ENCODE data around the gene FGF21. TPM values are rescaled to one million over a fixed set of nuclear protein-coding genes. Genes with fewer than 3 reads are reported as not detected.

The FGF21 gene
- total RNA-seq, 1 experiment from 2014 or later: not detected

DNA sequence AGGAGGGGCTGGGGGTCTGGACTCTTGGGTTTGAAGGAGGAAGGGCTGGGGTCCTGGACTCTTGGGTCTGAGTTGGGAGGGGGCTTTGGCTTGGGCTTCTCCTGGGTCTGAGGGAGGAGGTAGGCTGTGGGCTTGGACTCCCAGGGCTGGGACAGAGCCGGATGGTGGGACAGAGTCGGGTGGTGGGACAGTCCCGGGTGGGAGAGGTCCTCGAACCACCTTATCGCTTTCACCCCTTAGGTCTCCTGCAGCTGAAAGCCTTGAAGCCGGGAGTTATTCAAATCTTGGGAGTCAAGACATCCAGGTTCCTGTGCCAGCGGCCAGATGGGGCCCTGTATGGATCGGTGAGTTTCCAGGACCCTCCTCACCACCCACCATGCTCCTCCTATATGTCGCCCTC is 1.4 kb downstream of the FGF21 start:
- no peaks in the 10 kb centered on the region for H4K20me1 ChIP-seq (ENCODE audit: low read length)
- H3K9me2 ChIP-seq (replicated peaks; ENCODE audit: low read length): no peaks in the 10 kb centered on the region
- ChIA-PET CTCF (no interaction called here), POLR2A (ENCODE audit: unreplicated experiment) (no interaction called here)
- peaks cover 10% of the 10 kb centered on the region for H3K4me1 ChIP-seq (ENCODE audit: insufficient read depth, low read length)
- intact Hi-C loops (cut with micrococcal nuclease): no loop called here
- no peaks in the 10 kb centered on the region for H3K36me3 ChIP-seq (ENCODE audit: low read depth, low read length)
- TF ChIP-seq, protein P1, sequence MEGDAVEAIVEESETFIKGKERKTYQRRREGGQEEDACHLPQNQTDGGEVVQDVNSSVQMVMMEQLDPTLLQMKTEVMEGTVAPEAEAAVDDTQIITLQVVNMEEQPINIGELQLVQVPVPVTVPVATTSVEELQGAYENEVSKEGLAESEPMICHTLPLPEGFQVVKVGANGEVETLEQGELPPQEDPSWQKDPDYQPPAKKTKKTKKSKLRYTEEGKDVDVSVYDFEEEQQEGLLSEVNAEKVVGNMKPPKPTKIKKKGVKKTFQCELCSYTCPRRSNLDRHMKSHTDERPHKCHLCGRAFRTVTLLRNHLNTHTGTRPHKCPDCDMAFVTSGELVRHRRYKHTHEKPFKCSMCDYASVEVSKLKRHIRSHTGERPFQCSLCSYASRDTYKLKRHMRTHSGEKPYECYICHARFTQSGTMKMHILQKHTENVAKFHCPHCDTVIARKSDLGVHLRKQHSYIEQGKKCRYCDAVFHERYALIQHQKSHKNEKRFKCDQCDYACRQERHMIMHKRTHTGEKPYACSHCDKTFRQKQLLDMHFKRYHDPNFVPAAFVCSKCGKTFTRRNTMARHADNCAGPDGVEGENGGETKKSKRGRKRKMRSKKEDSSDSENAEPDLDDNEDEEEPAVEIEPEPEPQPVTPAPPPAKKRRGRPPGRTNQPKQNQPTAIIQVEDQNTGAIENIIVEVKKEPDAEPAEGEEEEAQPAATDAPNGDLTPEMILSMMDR (conservative IDR thresholded peaks at IDR 0.05; ENCODE audit: low read depth, low read length): no peak
- no peak for TF ChIP-seq EZH2phosphoT487 (IDR thresholded peaks at IDR 0.05; ENCODE audit: borderline replicate concordance, low read length)
- TF ChIP-seq EZH2 (IDR thresholded peaks at IDR 0.05; ENCODE audit: low read length, unreplicated experiment): no peak
- H3K27me3 ChIP-seq (ENCODE audit: low read length): no peaks in the 10 kb centered on the region
- ATAC-seq (no peak), DNase-seq (no peak)
- H3K4me2 ChIP-seq (ENCODE audit: low read length): no peak overlapping the region
- no peak overlapping the region for H3K4me3 ChIP-seq (ENCODE audit: low read length)
- no TSS peak for BruUV-seq (replicated peaks)
- H3K79me2 ChIP-seq (ENCODE audit: low read length): peaks cover 6% of the 10 kb centered on the region; the same call in 1 of the 2 replicates
- no peak overlapping the region for H2AFZ ChIP-seq (ENCODE audit: low read length)
- H3K9ac ChIP-seq (ENCODE audit: low read length): no peak overlapping the region
- no peaks in the 10 kb centered on the region for H3K9me3 ChIP-seq (ENCODE audit: low read length)
- H3K27ac ChIP-seq (ENCODE audit: low read length): no peak overlapping the region
- no peaks in the 10 kb centered on the region for H3F3A ChIP-seq (ENCODE audit: low read length, unreplicated experiment)

DNA sequence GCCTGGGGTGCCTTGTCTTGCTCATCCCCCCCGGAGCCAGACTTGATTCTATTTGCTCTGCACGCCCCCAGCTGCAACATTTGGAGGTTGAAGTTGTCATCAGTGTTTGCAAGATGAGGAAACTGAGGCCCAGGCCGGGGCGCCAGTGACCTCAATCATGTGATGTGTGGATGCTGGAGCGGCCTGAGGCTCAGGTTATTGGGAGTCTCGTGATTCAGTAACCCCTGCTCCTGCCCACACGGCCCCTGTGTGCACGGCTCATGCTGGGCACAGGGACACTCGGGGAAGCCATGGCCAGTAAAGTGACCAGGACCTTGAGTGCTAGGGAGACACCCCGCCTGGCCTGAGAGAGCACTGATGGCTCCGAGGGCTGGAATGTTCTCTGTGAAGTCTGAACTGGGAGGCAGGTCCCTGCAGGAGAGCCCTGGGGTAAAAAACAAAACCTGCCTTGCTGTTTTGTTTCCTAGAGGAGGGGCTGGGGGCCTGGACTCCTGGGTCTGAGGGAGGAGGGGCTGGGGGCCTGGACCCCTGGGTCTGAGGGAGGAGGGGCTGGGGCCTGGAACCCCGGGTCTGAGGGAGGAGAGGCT is 1.9 kb downstream of the FGF21 start:
- no peak for ATAC-seq
- Histone ChIP-seq H3K27me3 (ENCODE audit: low read length) (no peaks in the 10 kb centered on the region), H4K20me1 (ENCODE audit: low read length) (no peaks in the 10 kb centered on the region), H2AFZ (ENCODE audit: low read length) (no peak overlapping the region), H3K9me2 (replicated peaks; ENCODE audit: low read length) (no peaks in the 10 kb centered on the region), H3F3A (ENCODE audit: low read length, unreplicated experiment) (no peaks in the 10 kb centered on the region), H3K4me1 (ENCODE audit: insufficient read depth, low read length) (peaks cover 10% of the 10 kb centered on the region), H3K27ac (ENCODE audit: low read length) (no peak overlapping the region), H3K4me2 (ENCODE audit: low read length) (no peak overlapping the region), H3K9me3 (ENCODE audit: low read length) (no peaks in the 10 kb centered on the region), H3K4me3 (ENCODE audit: low read length) (no peak overlapping the region), H3K79me2 (ENCODE audit: low read length) (peaks cover 1% of the 10 kb centered on the region; the same call in 1 of the 2 replicates), H3K9ac (ENCODE audit: low read length) (no peak overlapping the region), H3K36me3 (ENCODE audit: low read depth, low read length) (no peaks in the 10 kb centered on the region)
- ChIA-PET CTCF (no interaction called here), POLR2A (ENCODE audit: unreplicated experiment) (no interaction called here)
- TF ChIP-seq EZH2phosphoT487 (IDR thresholded peaks at IDR 0.05; ENCODE audit: borderline replicate concordance, low read length) (no peak), EZH2 (IDR thresholded peaks at IDR 0.05; ENCODE audit: low read length, unreplicated experiment) (no peak)
- TF ChIP-seq, protein P1 (conservative IDR thresholded peaks at IDR 0.05; ENCODE audit: low read depth, low read length): no peak
- no TSS peak for BruUV-seq (replicated peaks)
- intact Hi-C loops (cut with micrococcal nuclease): no loop called here
- no peak for DNase-seq

DNA sequence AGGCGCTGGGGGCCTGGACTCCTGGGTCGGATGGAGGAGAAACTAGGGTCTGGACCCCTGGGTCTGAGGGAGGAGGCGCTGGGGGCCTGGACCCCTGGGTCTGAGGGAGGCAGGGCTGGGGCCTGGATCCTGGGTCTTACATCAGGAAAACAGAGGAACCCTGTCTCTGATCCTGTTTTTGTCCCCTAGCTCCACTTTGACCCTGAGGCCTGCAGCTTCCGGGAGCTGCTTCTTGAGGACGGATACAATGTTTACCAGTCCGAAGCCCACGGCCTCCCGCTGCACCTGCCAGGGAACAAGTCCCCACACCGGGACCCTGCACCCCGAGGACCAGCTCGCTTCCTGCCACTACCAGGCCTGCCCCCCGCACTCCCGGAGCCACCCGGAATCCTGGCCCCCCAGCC is 2.4 kb downstream of the FGF21 start:
- Histone ChIP-seq H2AFZ (ENCODE audit: low read length) (no peak overlapping the region), H3K27me3 (ENCODE audit: low read length) (no peaks in the 10 kb centered on the region), H3K36me3 (ENCODE audit: low read depth, low read length) (no peaks in the 10 kb centered on the region), H3K9ac (ENCODE audit: low read length) (no peak overlapping the region), H3K79me2 (ENCODE audit: low read length) (no peaks in the 10 kb centered on the region), H3K4me2 (ENCODE audit: low read length) (no peak overlapping the region), H3K4me3 (ENCODE audit: low read length) (no peak overlapping the region), H3F3A (ENCODE audit: low read length, unreplicated experiment) (no peaks in the 10 kb centered on the region), H3K27ac (ENCODE audit: low read length) (no peak overlapping the region), H3K4me1 (ENCODE audit: insufficient read depth, low read length) (peaks cover 10% of the 10 kb centered on the region), H3K9me2 (replicated peaks; ENCODE audit: low read length) (no peaks in the 10 kb centered on the region), H3K9me3 (ENCODE audit: low read length) (no peaks in the 10 kb centered on the region), H4K20me1 (ENCODE audit: low read length) (no peaks in the 10 kb centered on the region)
- intact Hi-C loops (cut with micrococcal nuclease): no loop called here
- ChIA-PET CTCF (no interaction called here), POLR2A (ENCODE audit: unreplicated experiment) (no interaction called here)
- TF ChIP-seq EZH2phosphoT487 (IDR thresholded peaks at IDR 0.05; ENCODE audit: borderline replicate concordance, low read length) (no peak), EZH2 (IDR thresholded peaks at IDR 0.05; ENCODE audit: low read length, unreplicated experiment) (no peak)
- TF ChIP-seq, protein P1 (conservative IDR thresholded peaks at IDR 0.05; ENCODE audit: low read depth, low read length): no peak
- DNase-seq: no peak
- BruUV-seq (replicated peaks): no TSS peak
- ATAC-seq: no peak

Measured in PC-3 (cell line).